ENCODE results near the gene COL4A4. TPM values are rescaled to one million over a fixed set of nuclear protein-coding genes. Genes with fewer than 3 reads are reported as not detected.

COL4A4 gene
- total RNA-seq, 4 donors from 2014 or later, result 0.90 to 5.7 (median 3.1) TPM

- no peaks in the 10 kb centered on the region for H3K4me1 ChIP-seq
- WGBS, 2 donors, result 20 to 23% methylated on average over 1 of the region's 1 CpG
- H3K27ac ChIP-seq, result no peak overlapping the region
- peaks cover 0 to 7% (median 0%) of the 10 kb centered on the region in 4 donors for H3K9me3 ChIP-seq
- no peak for TF ChIP-seq EP300 (IDR thresholded peaks at IDR 0.05)
- no peak for TF ChIP-seq POLR2A (IDR thresholded peaks at IDR 0.05)
- TF ChIP-seq CTCF (IDR thresholded peaks at IDR 0.05), result no peak
- H3K27me3 ChIP-seq, result no peaks in the 10 kb centered on the region
- no peak overlapping the region for H3K4me3 ChIP-seq
- DNase-seq (ENCODE audit: low spot score in 2 of 2), result no peak
- H3K36me3 ChIP-seq, result peaks cover 0 to 5% (median 0%) of the 10 kb centered on the region in 3 donors
Measured at GRCh38 chr2:226963528-226963927, 200.5 kb downstream of the COL4A4 start.

GRCh38 chr2:226962176-226962773 is 201.7 kb downstream of the COL4A4 start:
- no peak overlapping the region for H3K4me3 ChIP-seq
- H3K9me3 ChIP-seq, result peaks cover 0 to 7% (median 0%) of the 10 kb centered on the region in 4 donors
- TF ChIP-seq POLR2A (IDR thresholded peaks at IDR 0.05), result no peak
- TF ChIP-seq EP300 (IDR thresholded peaks at IDR 0.05), result no peak
- TF ChIP-seq CTCF (IDR thresholded peaks at IDR 0.05), result no peak
- H3K36me3 ChIP-seq, result peaks cover 0 to 5% (median 0%) of the 10 kb centered on the region in 3 donors
- WGBS, 2 donors, result 84 to 93% methylated on average over 3 of the region's 3 CpGs
- DNase-seq (ENCODE audit: low spot score in 2 of 2), result no peak
- H3K27ac ChIP-seq, result no peak overlapping the region
- H3K27me3 ChIP-seq, result no peaks in the 10 kb centered on the region
- no peaks in the 10 kb centered on the region for H3K4me1 ChIP-seq

GRCh38 chr2:226959418-226959817 is 204.6 kb downstream of the COL4A4 start:
- TF ChIP-seq POLR2A (IDR thresholded peaks at IDR 0.05) (no peak), CTCF (IDR thresholded peaks at IDR 0.05) (no peak), EP300 (IDR thresholded peaks at IDR 0.05) (no peak)
- no peaks in the 10 kb centered on the region for H3K4me1 ChIP-seq
- no peak for DNase-seq (ENCODE audit: low spot score in 2 of 2)
- no peak overlapping the region for H3K27ac ChIP-seq
- no peak overlapping the region for H3K4me3 ChIP-seq
- H3K27me3 ChIP-seq, result no peaks in the 10 kb centered on the region
- H3K9me3 ChIP-seq, result peaks cover 0 to 7% (median 0%) of the 10 kb centered on the region in 4 donors
- H3K36me3 ChIP-seq, result no peaks in the 10 kb centered on the region
- WGBS, 2 donors, result 83 to 85% methylated on average over 1 of the region's 1 CpG

- WGBS, 2 donors, result 33 to 65% methylated on average over 1 of the region's 1 CpG
- no peaks in the 10 kb centered on the region for H3K27me3 ChIP-seq
- H3K9me3 ChIP-seq, result peaks cover 0 to 7% (median 0%) of the 10 kb centered on the region in 4 donors
- TF ChIP-seq POLR2A (IDR thresholded peaks at IDR 0.05), result no peak
- no peak for TF ChIP-seq EP300 (IDR thresholded peaks at IDR 0.05)
- TF ChIP-seq CTCF (IDR thresholded peaks at IDR 0.05), result no peak
- no peak for DNase-seq (ENCODE audit: low spot score in 2 of 2)
- no peaks in the 10 kb centered on the region for H3K36me3 ChIP-seq
- no peak overlapping the region for H3K27ac ChIP-seq
- no peak overlapping the region for H3K4me3 ChIP-seq
- no peaks in the 10 kb centered on the region for H3K4me1 ChIP-seq
Measured at GRCh38 chr2:226956659-226957058, 207.3 kb downstream of the COL4A4 start.

GRCh38 chr2:226953826-226954225 is 210.2 kb downstream of the COL4A4 start:
- no peak for TF ChIP-seq CTCF (IDR thresholded peaks at IDR 0.05)
- TF ChIP-seq POLR2A (IDR thresholded peaks at IDR 0.05), result no peak
- TF ChIP-seq EP300 (IDR thresholded peaks at IDR 0.05), result no peak
- peak overlapping the region in 1 of 4 donors; percentile 49 for H3K27ac ChIP-seq

More at GRCh38 chr2:226953826-226954225, 210.2 kb downstream of the COL4A4 start:
- H3K27me3 ChIP-seq, result no peaks in the 10 kb centered on the region
- no peaks in the 10 kb centered on the region for H3K4me1 ChIP-seq
- no peaks in the 10 kb centered on the region for H3K36me3 ChIP-seq
- no peak for DNase-seq (ENCODE audit: low spot score in 2 of 2)
- H3K9me3 ChIP-seq, result no peaks in the 10 kb centered on the region
- WGBS, 2 donors, result 85 to 88% methylated on average over 6 of the region's 6 CpGs
- no peak overlapping the region for H3K4me3 ChIP-seq

Data from tibial nerve (tissue), 4 donors.